HL-60 (cell line): ENCODE results near the gene BRF1.

ENCODE experiments used
- DNase-seq, 2 experiments: peaks; one replicate each; pipeline ENCODE4 v3.0.0-alpha.2; 2010 to 2020; ENCODE audit warnings: low read depth in 1 of 2, low spot score in 1 of 2
- H3K27ac ChIP-seq: fragments of 250-450 bp; sonication (Bioruptor Pico); replicated peaks from 2 replicates; pipeline ENCODE4 v1.5.1; 2020; ENCODE audit warnings: mild to moderate bottlenecking, moderate library complexity
- H3K27me3 ChIP-seq: fragments of 250-450 bp; sonication (Bioruptor Pico); 2 replicates; pipeline ENCODE4 v1.5.1; 2021; ENCODE audit warnings: mild to moderate bottlenecking, moderate library complexity; ENCODE audit not compliant: insufficient read depth, poor library complexity, severe bottlenecking
- H3K4me3 ChIP-seq: replicated peaks from 2 replicates; pipeline ENCODE4 v1.5.1; 2011; ENCODE audit warnings: mild to moderate bottlenecking, control low read depth, low read length; ENCODE audit not compliant: insufficient read depth
- GABPA ChIP-seq: IDR thresholded peaks from 2 replicates; pipeline ENCODE4 v1.6.1; 2012; ENCODE audit warnings: low read depth
- POLR2AphosphoS5 ChIP-seq: IDR thresholded peaks from 2 replicates; pipeline ENCODE4 v1.6.1; 2012; ENCODE audit warnings: low read depth
- SPI1 ChIP-seq: IDR thresholded peaks from 2 replicates; pipeline ENCODE4 v1.6.1; 2012; ENCODE audit warnings: low read depth, mild to moderate bottlenecking, borderline replicate concordance
- TF ChIP-seq, protein P1 (sequence below): IDR thresholded peaks from 2 replicates; pipeline ENCODE4 v1.6.1; 2012; ENCODE audit warnings: low read depth; ENCODE audit not compliant: insufficient replicate concordance
- TF ChIP-seq, protein P2 (sequence below): IDR thresholded peaks from one replicate; pipeline ENCODE4 v1.5.1; 2011; ENCODE audit warnings: low read length, control low read depth, inconsistent platforms; ENCODE audit not compliant: insufficient read depth

BRF1 gene

DNA sequence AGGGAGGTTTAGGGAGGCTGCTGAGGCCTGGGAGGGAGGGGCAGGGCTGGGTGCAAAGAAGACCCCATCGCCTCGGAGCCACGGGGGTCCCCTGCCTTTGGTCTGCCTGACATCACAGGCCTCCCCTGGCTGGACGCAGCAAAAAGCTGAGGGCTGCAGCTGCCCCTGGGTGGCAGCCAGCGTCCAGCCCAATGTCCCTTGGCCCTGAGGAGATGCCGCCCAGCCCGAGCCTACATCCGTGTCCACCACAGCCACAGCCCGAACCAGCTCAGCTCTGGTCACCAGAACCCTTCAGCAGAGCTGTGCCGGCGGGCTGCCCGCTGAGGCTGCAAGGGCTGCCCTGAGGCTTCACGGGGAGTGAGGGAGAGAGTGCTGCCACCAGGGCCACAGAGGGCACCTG, 121.6 kb downstream of the BRF1 start:
- TF ChIP-seq POLR2AphosphoS5, result no peak
- TF ChIP-seq, protein P1, sequence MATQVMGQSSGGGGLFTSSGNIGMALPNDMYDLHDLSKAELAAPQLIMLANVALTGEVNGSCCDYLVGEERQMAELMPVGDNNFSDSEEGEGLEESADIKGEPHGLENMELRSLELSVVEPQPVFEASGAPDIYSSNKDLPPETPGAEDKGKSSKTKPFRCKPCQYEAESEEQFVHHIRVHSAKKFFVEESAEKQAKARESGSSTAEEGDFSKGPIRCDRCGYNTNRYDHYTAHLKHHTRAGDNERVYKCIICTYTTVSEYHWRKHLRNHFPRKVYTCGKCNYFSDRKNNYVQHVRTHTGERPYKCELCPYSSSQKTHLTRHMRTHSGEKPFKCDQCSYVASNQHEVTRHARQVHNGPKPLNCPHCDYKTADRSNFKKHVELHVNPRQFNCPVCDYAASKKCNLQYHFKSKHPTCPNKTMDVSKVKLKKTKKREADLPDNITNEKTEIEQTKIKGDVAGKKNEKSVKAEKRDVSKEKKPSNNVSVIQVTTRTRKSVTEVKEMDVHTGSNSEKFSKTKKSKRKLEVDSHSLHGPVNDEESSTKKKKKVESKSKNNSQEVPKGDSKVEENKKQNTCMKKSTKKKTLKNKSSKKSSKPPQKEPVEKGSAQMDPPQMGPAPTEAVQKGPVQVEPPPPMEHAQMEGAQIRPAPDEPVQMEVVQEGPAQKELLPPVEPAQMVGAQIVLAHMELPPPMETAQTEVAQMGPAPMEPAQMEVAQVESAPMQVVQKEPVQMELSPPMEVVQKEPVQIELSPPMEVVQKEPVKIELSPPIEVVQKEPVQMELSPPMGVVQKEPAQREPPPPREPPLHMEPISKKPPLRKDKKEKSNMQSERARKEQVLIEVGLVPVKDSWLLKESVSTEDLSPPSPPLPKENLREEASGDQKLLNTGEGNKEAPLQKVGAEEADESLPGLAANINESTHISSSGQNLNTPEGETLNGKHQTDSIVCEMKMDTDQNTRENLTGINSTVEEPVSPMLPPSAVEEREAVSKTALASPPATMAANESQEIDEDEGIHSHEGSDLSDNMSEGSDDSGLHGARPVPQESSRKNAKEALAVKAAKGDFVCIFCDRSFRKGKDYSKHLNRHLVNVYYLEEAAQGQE, result no peak
- TF ChIP-seq SPI1, result no peak
- no peak for TF ChIP-seq GABPA
- TF ChIP-seq, protein P2, sequence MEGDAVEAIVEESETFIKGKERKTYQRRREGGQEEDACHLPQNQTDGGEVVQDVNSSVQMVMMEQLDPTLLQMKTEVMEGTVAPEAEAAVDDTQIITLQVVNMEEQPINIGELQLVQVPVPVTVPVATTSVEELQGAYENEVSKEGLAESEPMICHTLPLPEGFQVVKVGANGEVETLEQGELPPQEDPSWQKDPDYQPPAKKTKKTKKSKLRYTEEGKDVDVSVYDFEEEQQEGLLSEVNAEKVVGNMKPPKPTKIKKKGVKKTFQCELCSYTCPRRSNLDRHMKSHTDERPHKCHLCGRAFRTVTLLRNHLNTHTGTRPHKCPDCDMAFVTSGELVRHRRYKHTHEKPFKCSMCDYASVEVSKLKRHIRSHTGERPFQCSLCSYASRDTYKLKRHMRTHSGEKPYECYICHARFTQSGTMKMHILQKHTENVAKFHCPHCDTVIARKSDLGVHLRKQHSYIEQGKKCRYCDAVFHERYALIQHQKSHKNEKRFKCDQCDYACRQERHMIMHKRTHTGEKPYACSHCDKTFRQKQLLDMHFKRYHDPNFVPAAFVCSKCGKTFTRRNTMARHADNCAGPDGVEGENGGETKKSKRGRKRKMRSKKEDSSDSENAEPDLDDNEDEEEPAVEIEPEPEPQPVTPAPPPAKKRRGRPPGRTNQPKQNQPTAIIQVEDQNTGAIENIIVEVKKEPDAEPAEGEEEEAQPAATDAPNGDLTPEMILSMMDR, result no peak
- Histone ChIP-seq H3K27me3 (no peaks in the 10 kb centered on the region), H3K27ac (no peak overlapping the region), H3K4me3 (no peak overlapping the region)
- DNase-seq, result no peak

DNA sequence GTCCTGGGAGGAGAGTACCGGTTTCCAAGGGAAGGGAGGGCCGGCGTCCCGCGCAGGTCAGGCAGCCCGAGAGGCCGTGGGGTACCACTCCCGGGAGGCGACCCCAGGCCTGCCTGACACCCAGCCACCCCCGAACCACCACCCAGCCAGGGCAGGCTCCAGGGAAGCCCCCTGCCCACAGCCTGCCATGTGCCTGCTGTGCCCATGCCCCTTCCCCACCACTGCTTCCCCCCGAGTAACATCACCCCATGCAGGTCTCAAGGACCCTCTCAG, 122.0 kb downstream of the BRF1 start:
- TF ChIP-seq, protein P1, result no peak
- TF ChIP-seq GABPA, result no peak
- TF ChIP-seq POLR2AphosphoS5, result no peak
- TF ChIP-seq, protein P2, result no peak
- TF ChIP-seq SPI1, result no peak
- no peak for DNase-seq
- Histone ChIP-seq H3K27ac (no peak overlapping the region), H3K27me3 (no peaks in the 10 kb centered on the region), H3K4me3 (no peak overlapping the region)

DNA sequence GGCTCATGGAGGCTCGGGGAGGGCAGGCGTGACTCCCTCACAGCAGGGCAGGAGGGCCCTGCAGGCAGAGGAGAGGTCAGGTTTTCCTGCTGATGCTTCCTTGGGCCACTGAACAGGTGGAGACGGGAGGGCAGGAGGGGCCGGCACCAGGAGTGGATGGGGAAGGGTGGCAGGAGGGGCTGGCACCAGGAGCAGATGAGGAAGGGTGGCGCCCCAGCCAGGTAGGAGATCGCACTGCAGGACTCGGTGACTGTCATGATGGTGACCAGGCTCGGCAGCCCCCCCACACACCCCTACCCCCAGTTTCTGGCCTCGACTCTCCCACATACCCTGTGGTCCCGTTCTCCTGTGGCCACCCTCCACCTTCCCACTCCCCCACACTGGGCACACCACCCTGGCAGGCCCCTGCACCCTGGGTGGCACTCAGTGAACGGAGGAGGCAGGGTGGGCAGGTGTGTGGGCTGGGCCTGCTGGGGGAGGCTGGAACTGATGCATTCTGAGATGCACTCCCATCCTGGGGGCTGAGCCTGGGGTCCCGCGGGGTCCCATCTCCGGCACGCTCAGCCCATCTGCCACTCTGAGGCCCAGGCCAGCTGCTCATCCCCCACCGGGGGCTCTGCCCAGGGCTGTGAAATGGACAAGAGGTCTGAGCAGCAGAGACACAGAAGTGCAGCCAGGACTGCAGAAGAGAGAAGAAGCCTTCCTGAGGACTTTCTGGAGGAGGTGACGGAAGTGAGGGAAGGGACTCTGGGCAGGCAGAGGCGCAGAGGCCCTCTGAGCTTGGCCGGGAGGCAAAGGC, 122.5 kb downstream of the BRF1 start:
- no peak for DNase-seq
- no peak overlapping the region for H3K27ac ChIP-seq
- H3K4me3 ChIP-seq, result no peak overlapping the region
- H3K27me3 ChIP-seq, result no peaks in the 10 kb centered on the region
- no peak for TF ChIP-seq SPI1
- TF ChIP-seq, protein P1, result no peak
- no peak for TF ChIP-seq POLR2AphosphoS5
- TF ChIP-seq GABPA, result no peak
- TF ChIP-seq, protein P2, result no peak
